Breast epithelium (tissue), 3 donors: ENCODE measurements around the gene MAN1A1.

ENCODE experiments used
- POLR2A ChIP-seq: fragments of 450-650 bp; IDR thresholded peaks from one replicate; pipeline ENCODE4 v1.6.1; 2016; ENCODE audit warnings: antibody characterized with exemption, mild to moderate bottlenecking, moderate library complexity
- POLR2AphosphoS5 ChIP-seq, 3 donors: sonication (generic); formaldehyde crosslinking; IDR thresholded peaks; one replicate each; pipeline ENCODE4 v1.6.1; 2017; ENCODE audit warnings: antibody characterized with exemption in 3 of 3
- TF ChIP-seq, protein P1 (sequence below), 3 donors: fragments of 450-650 bp; IDR thresholded peaks; one replicate each; pipeline ENCODE4 v1.5.1; 2016 to 2017; ENCODE audit warnings: antibody characterized with exemption in 3 of 3, mild to moderate bottlenecking in 3 of 3, moderate library complexity in 3 of 3

- TF ChIP-seq, protein P1, sequence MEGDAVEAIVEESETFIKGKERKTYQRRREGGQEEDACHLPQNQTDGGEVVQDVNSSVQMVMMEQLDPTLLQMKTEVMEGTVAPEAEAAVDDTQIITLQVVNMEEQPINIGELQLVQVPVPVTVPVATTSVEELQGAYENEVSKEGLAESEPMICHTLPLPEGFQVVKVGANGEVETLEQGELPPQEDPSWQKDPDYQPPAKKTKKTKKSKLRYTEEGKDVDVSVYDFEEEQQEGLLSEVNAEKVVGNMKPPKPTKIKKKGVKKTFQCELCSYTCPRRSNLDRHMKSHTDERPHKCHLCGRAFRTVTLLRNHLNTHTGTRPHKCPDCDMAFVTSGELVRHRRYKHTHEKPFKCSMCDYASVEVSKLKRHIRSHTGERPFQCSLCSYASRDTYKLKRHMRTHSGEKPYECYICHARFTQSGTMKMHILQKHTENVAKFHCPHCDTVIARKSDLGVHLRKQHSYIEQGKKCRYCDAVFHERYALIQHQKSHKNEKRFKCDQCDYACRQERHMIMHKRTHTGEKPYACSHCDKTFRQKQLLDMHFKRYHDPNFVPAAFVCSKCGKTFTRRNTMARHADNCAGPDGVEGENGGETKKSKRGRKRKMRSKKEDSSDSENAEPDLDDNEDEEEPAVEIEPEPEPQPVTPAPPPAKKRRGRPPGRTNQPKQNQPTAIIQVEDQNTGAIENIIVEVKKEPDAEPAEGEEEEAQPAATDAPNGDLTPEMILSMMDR (IDR thresholded peaks at IDR 0.05), result no peak
- no peak for TF ChIP-seq POLR2A
- no peak for TF ChIP-seq POLR2AphosphoS5 (IDR thresholded peaks at IDR 0.05)
These were observed 99.5 kb downstream of the MAN1A1 start for GRCh38 chr6:119250036-119250435.
